ENCODE measurements around the gene TALDO1.

GRCh38 chr11:725624-726202 is 21.6 kb upstream of the TALDO1 start:
- TF ChIP-seq POLR2A (IDR thresholded peaks at IDR 0.05) = no peak
- TF ChIP-seq, protein P1, sequence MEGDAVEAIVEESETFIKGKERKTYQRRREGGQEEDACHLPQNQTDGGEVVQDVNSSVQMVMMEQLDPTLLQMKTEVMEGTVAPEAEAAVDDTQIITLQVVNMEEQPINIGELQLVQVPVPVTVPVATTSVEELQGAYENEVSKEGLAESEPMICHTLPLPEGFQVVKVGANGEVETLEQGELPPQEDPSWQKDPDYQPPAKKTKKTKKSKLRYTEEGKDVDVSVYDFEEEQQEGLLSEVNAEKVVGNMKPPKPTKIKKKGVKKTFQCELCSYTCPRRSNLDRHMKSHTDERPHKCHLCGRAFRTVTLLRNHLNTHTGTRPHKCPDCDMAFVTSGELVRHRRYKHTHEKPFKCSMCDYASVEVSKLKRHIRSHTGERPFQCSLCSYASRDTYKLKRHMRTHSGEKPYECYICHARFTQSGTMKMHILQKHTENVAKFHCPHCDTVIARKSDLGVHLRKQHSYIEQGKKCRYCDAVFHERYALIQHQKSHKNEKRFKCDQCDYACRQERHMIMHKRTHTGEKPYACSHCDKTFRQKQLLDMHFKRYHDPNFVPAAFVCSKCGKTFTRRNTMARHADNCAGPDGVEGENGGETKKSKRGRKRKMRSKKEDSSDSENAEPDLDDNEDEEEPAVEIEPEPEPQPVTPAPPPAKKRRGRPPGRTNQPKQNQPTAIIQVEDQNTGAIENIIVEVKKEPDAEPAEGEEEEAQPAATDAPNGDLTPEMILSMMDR (IDR thresholded peaks at IDR 0.05 in 8 of 11, conservative IDR thresholded peaks at IDR 0.05 in 3 of 11) = no peak

Measured in spleen (tissue), 7 donors.